MCF 10A (cell line): Measurements from ENCODE around the gene VPS37C. TPM values are rescaled to one million over a fixed set of nuclear protein-coding genes. Genes with fewer than 3 reads are reported as not detected.
A peak's percentile ranks its signal among the peaks of the same experiment; 100 is the strongest.
"Not testable (repeated sequence)": the region's sequence is repeated elsewhere in the genome, so short reads cannot be mapped to it uniquely, and the experiment has no call there.

ENCODE experiments used
- BruUV-seq: library from RNA; stranded (reverse); fragments of 400-500 nt; replicated peaks from 2 replicates; lab custom pipeline; 2021; lab: Mats Ljungman, UMichigan
- CTCF ChIA-PET: fragments of 300-600 bp; sonication (Branson Sonifier 250); formaldehyde crosslinking; extraction: SDS; loops from one replicate; lab custom pipeline; 2021; ENCODE audit warnings: antibody characterized with exemption, inconsistent platforms; lab: Yijun Ruan, JAX
- POLR2A ChIA-PET: fragments of 300-600, 350-650 bp; sonication (Branson Sonifier 250); formaldehyde crosslinking; extraction: SDS; loops from one replicate; lab custom pipeline; 2020; ENCODE audit warnings: antibody characterized with exemption, inconsistent platforms; lab: Yijun Ruan, JAX
- DNase-seq: peaks from one replicate; pipeline ENCODE4 v3.0.0-alpha.2; 2018; ENCODE audit not compliant: unreplicated experiment
- H3K27ac Mint-ChIP-seq: one replicate; pipeline ENCODE4 v1.8.0; 2022; ENCODE audit warnings: mild to moderate bottlenecking, low read depth, mixed read lengths; ENCODE audit not compliant: unreplicated experiment
- H3K27me3 Mint-ChIP-seq: one replicate; pipeline ENCODE4 v1.8.0; 2022; ENCODE audit warnings: mixed read lengths; ENCODE audit not compliant: insufficient read depth, unreplicated experiment
- H3K36me3 Mint-ChIP-seq: one replicate; pipeline ENCODE4 v1.8.0; 2022; ENCODE audit warnings: mild to moderate bottlenecking, moderate library complexity, mixed read lengths; ENCODE audit not compliant: insufficient read depth, unreplicated experiment
- H3K4me1 Mint-ChIP-seq: one replicate; pipeline ENCODE4 v1.8.0; 2022; ENCODE audit warnings: mixed read lengths; ENCODE audit not compliant: insufficient read depth, unreplicated experiment
- H3K4me3 Mint-ChIP-seq: one replicate; pipeline ENCODE4 v1.8.0; 2022; ENCODE audit warnings: mild to moderate bottlenecking, moderate library complexity, mixed read lengths; ENCODE audit not compliant: unreplicated experiment
- H3K9me3 Mint-ChIP-seq: one replicate; pipeline ENCODE4 v1.8.0; 2022; ENCODE audit warnings: mixed read lengths; ENCODE audit not compliant: unreplicated experiment
- CTCF ChIP-seq: fragments of 200-600 bp; IDR thresholded peaks from one replicate; pipeline ENCODE4 v1.8.0; 2022; ENCODE audit warnings: antibody characterized with exemption, mild to moderate bottlenecking; ENCODE audit not compliant: unreplicated experiment
- intact Hi-C: fragments of 100-400 bp; cut with micrococcal nuclease; formaldehyde crosslinking; loops from 2 replicates; pipeline ENCODE4 v1.14.1; 2022
- total RNA-seq: library from RNA; stranded (reverse); gene quantifications from 2 replicates; pipeline ENCODE4 v1.2.3, GENCODE V29; 2022

Gene VPS37C
- total RNA-seq, 1 experiment from 2014 or later, result 23.3 TPM

DNA sequence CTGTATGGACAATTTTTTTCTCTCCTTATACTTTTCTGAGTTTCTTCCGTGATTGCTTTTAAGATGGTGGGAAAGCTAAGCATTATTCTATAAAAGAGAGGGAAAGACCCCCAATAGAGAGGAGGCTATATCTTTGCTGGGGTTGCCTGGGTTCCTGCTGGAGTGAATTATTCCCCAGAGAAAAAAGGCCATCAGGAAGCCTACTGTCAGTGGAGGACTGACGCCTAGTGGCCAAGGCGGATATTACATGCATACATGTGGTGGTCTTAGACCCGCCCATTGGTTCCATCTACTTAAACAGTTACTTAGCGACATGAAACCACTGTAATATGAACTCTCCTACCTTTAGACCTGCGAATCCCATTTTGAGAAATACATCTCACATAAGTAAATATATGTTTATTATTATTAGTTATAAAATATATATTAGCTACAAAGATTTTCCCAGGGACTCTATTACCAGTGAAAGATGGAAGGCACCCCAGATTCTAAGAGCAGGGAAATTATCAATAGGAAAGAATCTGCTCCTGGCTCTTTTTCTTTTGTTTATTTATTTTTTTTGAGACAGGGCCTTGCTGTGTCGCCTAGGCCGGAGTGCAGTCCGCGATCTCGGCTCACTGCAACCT is 26.4 kb upstream of the VPS37C start:
- intact Hi-C loops, result loop anchor here (1.0 kb wide), 5 partner anchors 57 to 412 kb away; no protein-coding TSS in a partner anchor
- Mint-ChIP-seq H3K36me3 (no peaks in the 10 kb centered on the region), H3K9me3 (no peaks in the 10 kb centered on the region), H3K4me1 (no peaks in the 10 kb centered on the region), H3K27me3 (no peaks in the 10 kb centered on the region), H3K27ac (no peak overlapping the region), H3K4me3 (no peak overlapping the region)
- ChIA-PET CTCF (interaction anchor here (0.5 to 5.9 kb wide), 56 partner anchors 8 to 824 kb away, joined by 3 to 52 read pairs (median 4); no protein-coding TSS in a partner anchor), POLR2A (no interaction called here)
- TF ChIP-seq CTCF, result peak; percentile 88
- BruUV-seq, result no TSS peak
- DNase-seq, result peak; percentile 73

DNA sequence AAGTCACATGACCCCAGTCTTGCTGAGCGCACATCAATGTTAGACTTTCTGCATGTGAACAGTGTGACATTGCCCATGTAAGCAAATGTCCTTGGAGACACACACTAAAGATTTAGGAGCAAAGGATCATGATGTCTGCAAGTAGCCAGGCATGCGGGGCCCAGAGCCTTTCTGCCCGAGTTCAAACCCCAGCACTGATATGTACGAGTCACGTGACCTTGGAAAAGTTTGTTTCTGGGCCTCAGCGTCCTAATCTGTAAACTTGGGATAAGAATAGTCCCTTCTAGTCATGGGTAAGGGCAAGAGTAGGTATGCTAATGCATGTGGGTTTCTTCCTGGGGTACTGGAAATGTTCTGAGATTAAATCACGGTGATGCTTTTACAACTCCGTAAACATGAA is 25.3 kb upstream of the VPS37C start:
- DNase-seq, result no peak
- ChIA-PET CTCF (interaction anchor here (0.8 to 5.9 kb wide), 28 partner anchors 9 to 410 kb away, joined by 3 to 52 read pairs (median 4); no protein-coding TSS in a partner anchor), POLR2A (interaction anchor here (0.7 kb wide), 1 partner anchor 359 kb away, joined by 3 read pairs; no protein-coding TSS in a partner anchor)
- intact Hi-C loops, result no loop called here
- no peaks in the 10 kb centered on the region for H3K4me1 Mint-ChIP-seq
- BruUV-seq, result no TSS peak
- no peaks in the 10 kb centered on the region for H3K36me3 Mint-ChIP-seq
- H3K27me3 Mint-ChIP-seq, result no peaks in the 10 kb centered on the region
- H3K27ac Mint-ChIP-seq, result no peak overlapping the region
- H3K4me3 Mint-ChIP-seq, result no peak overlapping the region
- no peaks in the 10 kb centered on the region for H3K9me3 Mint-ChIP-seq
- TF ChIP-seq CTCF, result no peak

GRCh38 chr11:61183645-61184044 is 22.4 kb upstream of the VPS37C start:
- no peak for DNase-seq
- no peak for TF ChIP-seq CTCF
- Mint-ChIP-seq H3K36me3 (no peaks in the 10 kb centered on the region), H3K27ac (no peak overlapping the region), H3K4me1 (no peaks in the 10 kb centered on the region), H3K9me3 (no peaks in the 10 kb centered on the region), H3K4me3 (no peak overlapping the region), H3K27me3 (peaks cover 12% of the 10 kb centered on the region)
- CTCF ChIA-PET, result interaction anchor here (0.5 to 5.9 kb wide), 4 partner anchors 31 to 752 kb away, joined by 3 to 52 read pairs (median 4); no protein-coding TSS in a partner anchor
- POLR2A ChIA-PET, result no interaction called here
- intact Hi-C loops, result no loop called here
- BruUV-seq, result no TSS peak

GRCh38 chr11:61181489-61181888 is 20.3 kb upstream of the VPS37C start:
- H3K4me1 Mint-ChIP-seq, result no peaks in the 10 kb centered on the region
- intact Hi-C loops, result no loop called here
- BruUV-seq, result no TSS peak
- CTCF ChIA-PET, result no interaction called here
- no peak overlapping the region for H3K27ac Mint-ChIP-seq
- no peak for TF ChIP-seq CTCF
- peaks cover 20% of the 10 kb centered on the region for H3K27me3 Mint-ChIP-seq
- H3K36me3 Mint-ChIP-seq, result no peaks in the 10 kb centered on the region
- POLR2A ChIA-PET, result no interaction called here
- no peak overlapping the region for H3K4me3 Mint-ChIP-seq
- no peaks in the 10 kb centered on the region for H3K9me3 Mint-ChIP-seq
- DNase-seq, result no peak

DNA sequence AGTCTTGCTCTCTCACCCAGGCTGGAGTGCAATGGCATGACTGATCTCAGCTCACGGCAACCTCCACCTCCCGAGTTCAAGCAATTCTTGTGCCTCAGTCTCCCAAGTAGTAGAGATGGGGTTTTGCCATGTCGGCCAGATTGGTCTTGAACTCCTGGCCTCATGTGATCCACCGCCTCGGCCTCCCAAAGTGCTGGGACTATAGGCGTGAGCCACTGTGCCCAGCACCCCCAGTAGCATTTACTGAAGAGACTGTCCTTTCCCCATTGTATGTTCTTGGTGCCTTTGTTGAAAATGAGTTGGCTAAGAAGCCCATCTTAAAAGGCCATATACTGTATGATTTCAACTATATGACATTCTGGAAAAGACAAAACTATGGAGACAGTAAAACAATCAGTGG is 19.0 kb upstream of the VPS37C start:
- H3K36me3 Mint-ChIP-seq, H3K27ac Mint-ChIP-seq, POLR2A ChIA-PET, BruUV-seq, H3K4me3 Mint-ChIP-seq, H3K4me1 Mint-ChIP-seq, intact Hi-C loops, DNase-seq, H3K9me3 Mint-ChIP-seq: not testable (repeated sequence)
- CTCF ChIA-PET, result interaction anchor here (0.6 to 1.7 kb wide), 2 partner anchors 51 to 275 kb away, joined by 3 to 4 read pairs; no protein-coding TSS in a partner anchor
- peaks cover 31% of the 10 kb centered on the region for H3K27me3 Mint-ChIP-seq
